ES-I3 (cell line): Measurements from ENCODE around the gene ZNF445.
A peak's percentile ranks its signal among the peaks of the same experiment; 100 is the strongest.
"Not testable (repeated sequence)": the region's sequence is repeated elsewhere in the genome, so short reads cannot be mapped to it uniquely, and the experiment has no call there.

Experiments used
- H3K36me3 ChIP-seq: 2 replicates; pipeline ENCODE4 v1.6.1; 2013; ENCODE audit warnings: mild to moderate bottlenecking, low read length, control low read depth, moderate library complexity; ENCODE audit not compliant: insufficient read depth
- H3K4me1 ChIP-seq: 2 replicates; pipeline ENCODE4 v1.6.1; 2013; ENCODE audit warnings: mild to moderate bottlenecking, control low read depth, low read length; ENCODE audit not compliant: insufficient read depth
- H3K9ac ChIP-seq: 2 replicates; pipeline ENCODE4 v1.6.1; 2013; ENCODE audit warnings: low read depth, mild to moderate bottlenecking, low read length, moderate library complexity
- H3K9me3 ChIP-seq: 2 replicates; pipeline ENCODE4 v1.6.1; 2013; ENCODE audit warnings: mild to moderate bottlenecking, low read length, moderate library complexity; ENCODE audit not compliant: control insufficient read depth, insufficient read depth

ZNF445 gene

DNA sequence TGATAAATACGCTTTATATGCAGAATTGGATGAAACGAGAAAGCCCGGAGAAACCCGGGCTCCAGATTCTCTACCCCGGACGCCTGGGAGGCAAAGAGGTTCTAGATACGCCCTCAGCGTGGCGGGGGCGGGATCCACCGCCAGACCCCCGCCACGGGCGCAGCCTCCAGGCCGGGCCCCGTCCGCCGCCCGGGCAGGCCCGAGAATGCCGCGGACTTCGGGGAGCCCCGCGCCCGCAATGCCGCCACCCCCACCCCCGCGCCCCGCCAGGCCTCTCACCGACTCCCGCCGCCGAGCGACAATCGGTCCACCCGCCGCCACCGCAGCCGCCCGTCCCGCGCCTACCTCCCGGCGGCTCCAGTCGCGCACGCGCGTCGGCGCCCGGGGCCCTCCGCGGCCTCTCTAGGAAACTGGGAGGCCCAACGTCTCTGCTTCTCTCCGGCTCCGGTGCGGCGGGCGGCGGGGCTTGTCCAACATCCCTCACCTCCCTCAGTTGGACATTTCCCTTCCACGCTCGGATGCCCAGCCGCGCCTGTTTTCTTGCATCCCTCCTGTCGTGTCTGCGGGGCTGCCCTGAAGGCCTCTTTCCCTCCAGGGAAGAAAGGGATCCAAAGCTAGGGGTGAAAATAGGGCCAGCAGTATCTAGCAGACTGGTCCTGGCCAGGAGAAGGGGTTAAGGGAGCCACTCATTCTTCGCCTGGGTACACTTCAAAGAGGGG is at the start of gene ZNF445:
Gene ZNF445, minus strand, starts transcription at position 359 of the 719 bp plus-strand sequence. CDS start 22,121 bp downstream, outside the sequence.
- no peaks in the 10 kb centered on the region for H3K36me3 ChIP-seq
- no peaks in the 10 kb centered on the region for H3K9me3 ChIP-seq
- H3K9ac ChIP-seq: peak within 1 kb of the TSS; percentile 64
- no peaks in the 10 kb centered on the region for H3K4me1 ChIP-seq

DNA sequence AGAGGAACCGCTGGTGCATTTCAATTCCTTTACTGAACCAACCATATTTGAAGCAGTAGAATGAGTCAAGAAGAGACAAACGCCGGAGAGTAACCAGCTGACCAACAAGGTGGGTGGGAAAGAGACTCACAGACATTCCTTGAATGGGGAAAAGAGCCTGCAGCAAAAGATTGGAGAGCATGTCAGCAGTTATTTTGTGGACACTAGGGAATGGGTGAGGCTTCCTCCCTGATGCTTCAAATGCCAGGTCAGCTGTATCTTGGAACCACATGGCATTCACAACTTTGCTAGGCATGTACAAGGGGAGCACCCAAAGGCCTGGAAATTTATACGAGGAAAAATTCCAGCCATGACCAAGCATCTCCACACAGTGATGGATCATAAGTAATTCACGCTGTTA is 47.6 kb upstream of the ZNF445 start:
- H3K4me1 ChIP-seq: no peaks in the 10 kb centered on the region
- no peaks in the 10 kb centered on the region for H3K36me3 ChIP-seq
- no peaks in the 10 kb centered on the region for H3K9me3 ChIP-seq
- H3K9ac ChIP-seq: no peak overlapping the region

GRCh38 chr3:44522494-44522933 is 45.0 kb upstream of the ZNF445 start:
- Histone ChIP-seq H3K9ac (no peak overlapping the region), H3K4me1 (no peaks in the 10 kb centered on the region), H3K36me3 (no peaks in the 10 kb centered on the region)

GRCh38 chr3:44521721-44522120 is 44.3 kb upstream of the ZNF445 start:
- Histone ChIP-seq H3K36me3 (no peaks in the 10 kb centered on the region), H3K9ac (no peak overlapping the region), H3K9me3 (no peaks in the 10 kb centered on the region), H3K4me1 (no peaks in the 10 kb centered on the region)

More at GRCh38 chr3:44522494-44522933, 45.0 kb upstream of the ZNF445 start:
- no peaks in the 10 kb centered on the region for H3K9me3 ChIP-seq

DNA sequence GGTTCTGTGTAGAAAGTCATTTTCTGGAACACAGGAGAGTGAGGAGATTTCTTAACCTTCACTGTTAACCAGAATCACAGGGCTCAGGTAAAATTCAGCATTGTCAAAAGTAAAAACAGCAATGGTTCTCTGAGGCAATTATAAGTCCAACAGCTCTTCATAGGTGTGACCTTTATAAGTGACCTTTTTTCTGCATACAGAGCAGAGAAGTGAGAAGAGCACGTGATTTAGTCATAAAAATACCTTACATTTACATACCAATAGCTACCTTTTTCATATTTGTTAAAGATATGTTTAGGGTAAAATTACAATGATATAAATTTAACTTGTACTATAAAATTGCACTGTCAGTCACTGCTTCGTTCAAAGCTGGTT is 41.3 kb upstream of the ZNF445 start:
- 0 out of 2 replicates have a peak, but pooled peaks cover 1% of the 10 kb centered on the region for H3K4me1 ChIP-seq
- H3K9me3 ChIP-seq: no peaks in the 10 kb centered on the region
- H3K9ac ChIP-seq: no peak overlapping the region
- H3K36me3 ChIP-seq: no peaks in the 10 kb centered on the region

DNA sequence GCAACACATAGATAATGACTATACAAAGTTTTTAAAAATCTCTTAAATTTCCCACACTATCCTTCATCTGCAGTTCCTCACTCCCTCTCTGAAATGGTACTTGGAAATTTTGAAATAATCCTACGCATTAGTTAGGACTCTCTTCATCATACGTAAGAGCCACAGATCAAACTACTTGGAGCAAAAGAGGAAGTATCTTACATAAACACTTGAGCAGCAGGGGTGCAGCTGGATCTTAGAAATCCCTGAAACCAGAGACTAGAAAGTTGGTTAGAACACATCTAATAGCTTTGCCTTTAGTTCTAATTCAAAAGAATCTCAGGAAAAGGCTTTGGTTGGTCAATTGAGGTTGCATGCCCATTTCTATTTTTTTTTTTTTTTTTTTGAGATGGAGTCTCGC is 38.8 kb upstream of the ZNF445 start:
- Histone ChIP-seq H3K9ac (no peak overlapping the region), H3K36me3 (no peaks in the 10 kb centered on the region), H3K9me3 (no peaks in the 10 kb centered on the region), H3K4me1 (peaks cover 8% of the 10 kb centered on the region; the same call in 1 of the 2 replicates)

- Histone ChIP-seq H3K36me3 (no peaks in the 10 kb centered on the region), H3K4me1 (peaks cover 12% of the 10 kb centered on the region; the same call in 1 of the 2 replicates)
Measured at GRCh38 chr3:44513513-44513912, 36.0 kb upstream of the ZNF445 start.

GRCh38 chr3:44511238-44511566 is 33.7 kb upstream of the ZNF445 start:
- no peaks in the 10 kb centered on the region for H3K36me3 ChIP-seq
- peak overlapping the region; percentile 76 for H3K9ac ChIP-seq
- peaks cover 12% of the 10 kb centered on the region; the same call in 1 of the 2 replicates for H3K4me1 ChIP-seq
- no peaks in the 10 kb centered on the region for H3K9me3 ChIP-seq

More at GRCh38 chr3:44513513-44513912, 36.0 kb upstream of the ZNF445 start:
- Histone ChIP-seq H3K9ac (no peak overlapping the region), H3K9me3 (no peaks in the 10 kb centered on the region)

GRCh38 chr3:44510000-44510368 is 32.5 kb upstream of the ZNF445 start:
- Histone ChIP-seq H3K4me1 (peaks cover 12% of the 10 kb centered on the region; the same call in 1 of the 2 replicates), H3K9ac (peak overlapping the region; percentile 76), H3K9me3 (no peaks in the 10 kb centered on the region), H3K36me3 (no peaks in the 10 kb centered on the region)

DNA sequence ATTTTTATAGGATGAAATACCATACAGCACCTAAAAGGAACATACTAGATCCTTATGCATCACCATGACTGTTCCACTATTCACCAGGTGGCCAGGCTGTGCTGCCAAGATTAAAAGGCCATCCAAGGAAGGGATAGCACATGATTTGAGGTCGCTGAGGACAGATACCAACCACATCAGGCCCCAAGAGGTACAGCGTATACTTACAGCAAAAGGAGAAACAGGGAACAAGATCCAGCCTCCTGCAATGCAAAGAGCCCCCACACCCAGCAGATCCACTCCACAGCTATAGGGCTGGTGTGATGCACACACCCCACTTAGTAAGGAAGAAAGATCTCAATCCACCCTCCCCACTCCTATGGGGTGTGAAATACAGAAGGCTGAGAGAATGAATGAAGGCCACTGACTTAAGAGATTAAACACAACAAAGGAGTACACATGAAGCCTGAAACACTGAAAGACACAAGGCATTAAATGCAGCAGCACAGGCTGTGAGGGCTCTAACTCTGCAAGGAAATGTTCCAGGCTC is 32.0 kb upstream of the ZNF445 start:
- Histone ChIP-seq H3K9me3 (no peaks in the 10 kb centered on the region), H3K9ac (peak overlapping the region; percentile 76; the same call in 1 of the 2 replicates), H3K4me1 (peaks cover 12% of the 10 kb centered on the region; the same call in 1 of the 2 replicates), H3K36me3 (no peaks in the 10 kb centered on the region)

DNA sequence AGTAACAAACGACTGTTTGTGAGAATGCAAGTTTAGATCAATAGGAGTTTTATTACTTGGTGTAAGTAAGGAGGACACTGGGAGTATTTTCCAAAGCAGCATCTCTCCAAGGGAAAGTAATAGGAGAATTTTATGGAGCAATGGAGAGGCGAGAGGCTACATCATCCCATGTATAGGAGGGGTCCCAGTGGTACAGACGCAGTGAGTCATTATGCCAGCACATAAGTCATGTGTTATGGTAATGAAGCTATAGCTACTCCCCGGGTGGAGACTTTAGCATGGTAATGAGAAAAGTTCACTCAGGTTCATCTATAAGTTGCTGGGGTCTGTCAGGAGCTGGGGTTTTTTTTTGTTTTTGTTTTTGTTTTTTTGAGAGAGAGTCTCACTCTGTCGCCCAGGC is 29.5 kb upstream of the ZNF445 start:
- Histone ChIP-seq H3K9me3 (peaks cover 4% of the 10 kb centered on the region; the same call in 1 of the 2 replicates), H3K9ac (no peak overlapping the region), H3K4me1 (peaks cover 9% of the 10 kb centered on the region; the same call in 1 of the 2 replicates), H3K36me3 (peaks cover 4% of the 10 kb centered on the region; the same call in 1 of the 2 replicates)

DNA sequence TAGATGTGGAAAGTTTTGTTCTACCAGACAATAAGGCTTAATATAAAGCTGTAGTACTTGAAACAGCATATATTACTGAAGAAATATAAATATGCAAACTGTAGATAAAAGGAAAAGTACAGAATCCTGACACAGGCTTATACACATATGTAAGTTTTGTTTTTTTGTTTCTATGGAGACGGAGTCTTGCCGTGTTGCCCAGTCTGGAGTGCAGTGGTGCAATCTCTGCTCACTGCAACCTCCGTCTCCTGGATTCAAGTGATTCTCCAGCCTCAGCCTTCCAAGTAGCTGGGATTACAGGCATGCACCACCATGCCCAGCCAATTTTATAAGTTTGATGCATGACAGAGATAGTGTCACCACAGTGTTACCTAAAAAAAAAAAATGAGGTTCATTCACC is 29.1 kb upstream of the ZNF445 start:
- H3K4me1 ChIP-seq: peaks cover 7% of the 10 kb centered on the region; the same call in 1 of the 2 replicates
- H3K36me3 ChIP-seq: peaks cover 4% of the 10 kb centered on the region
- H3K9me3 ChIP-seq: peaks cover 4% of the 10 kb centered on the region; the same call in 1 of the 2 replicates

GRCh38 chr3:44504566-44504965 is 27.1 kb upstream of the ZNF445 start:
- Histone ChIP-seq H3K36me3 (peaks cover 12% of the 10 kb centered on the region), H3K9ac (no peak overlapping the region), H3K4me1 (0 out of 2 replicates have a peak, but pooled peaks cover 3% of the 10 kb centered on the region), H3K9me3 (peaks cover 15% of the 10 kb centered on the region)

More for the DNA sequence above, 29.1 kb upstream of the ZNF445 start:
- H3K9ac ChIP-seq: no peak overlapping the region

GRCh38 chr3:44503178-44503577 is 25.7 kb upstream of the ZNF445 start:
- not testable (repeated sequence) for H3K4me1 ChIP-seq, H3K9ac ChIP-seq
- Histone ChIP-seq H3K36me3 (peaks cover 18% of the 10 kb centered on the region), H3K9me3 (peaks cover 23% of the 10 kb centered on the region)

GRCh38 chr3:44501971-44502370 is 24.5 kb upstream of the ZNF445 start:
- Histone ChIP-seq H3K9ac (no peak overlapping the region), H3K36me3 (peaks cover 18% of the 10 kb centered on the region), H3K9me3 (peaks cover 27% of the 10 kb centered on the region), H3K4me1 (no peaks in the 10 kb centered on the region)
